ENCODE measurements around the gene MPHOSPH10.
"Not testable (repeated sequence)": the region's sequence is repeated elsewhere in the genome, so short reads cannot be mapped to it uniquely, and the experiment has no call there.

The MPHOSPH10 gene

DNA sequence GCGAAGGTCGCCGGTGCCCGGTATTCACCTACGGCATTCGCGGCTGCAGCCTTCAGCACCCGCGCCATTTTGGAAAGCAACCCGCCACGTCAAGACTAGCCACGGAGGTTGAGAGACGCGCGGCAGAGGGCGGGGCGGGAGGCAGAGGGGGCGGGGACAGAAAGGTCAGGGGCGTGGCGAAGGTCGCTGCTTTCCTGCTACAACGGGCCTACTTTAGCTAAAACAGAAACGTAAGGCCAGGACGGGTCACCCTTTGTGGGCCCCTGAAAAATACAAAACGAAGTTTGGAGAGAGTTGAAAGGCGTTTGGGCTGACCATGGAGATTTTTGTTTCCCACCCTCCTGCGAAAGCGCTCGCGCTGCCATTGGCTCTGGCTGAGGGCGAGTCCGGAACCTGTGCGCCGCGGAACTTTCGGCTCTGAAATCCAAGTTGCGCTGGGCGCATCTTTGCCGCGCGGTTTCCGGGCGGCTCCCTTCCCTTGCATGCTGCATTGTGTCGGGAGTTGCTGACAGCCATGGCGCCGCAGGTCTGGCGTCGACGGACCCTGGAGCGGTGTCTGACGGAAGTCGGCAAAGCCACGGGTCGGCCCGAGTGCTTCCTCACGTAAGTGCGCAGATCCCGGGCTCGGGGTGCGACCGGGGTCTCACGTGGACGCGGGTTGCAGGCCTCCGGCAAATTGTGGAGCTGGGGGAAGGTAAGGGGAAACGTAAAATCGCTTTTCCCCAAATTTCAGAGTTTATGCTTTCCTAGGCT is at the start of gene MPHOSPH10, which contains the start of gene MCEE:
MPHOSPH10 (plus strand) TSS at position 483 of the 753 bp plus-strand sequence; CDS start at position 515, 32 bp downstream.
MCEE (minus strand) TSS at position 78 of the 753 bp plus-strand sequence; CDS start at position 68, 10 bp downstream.
- DNase-seq = peak; percentile 88

DNA sequence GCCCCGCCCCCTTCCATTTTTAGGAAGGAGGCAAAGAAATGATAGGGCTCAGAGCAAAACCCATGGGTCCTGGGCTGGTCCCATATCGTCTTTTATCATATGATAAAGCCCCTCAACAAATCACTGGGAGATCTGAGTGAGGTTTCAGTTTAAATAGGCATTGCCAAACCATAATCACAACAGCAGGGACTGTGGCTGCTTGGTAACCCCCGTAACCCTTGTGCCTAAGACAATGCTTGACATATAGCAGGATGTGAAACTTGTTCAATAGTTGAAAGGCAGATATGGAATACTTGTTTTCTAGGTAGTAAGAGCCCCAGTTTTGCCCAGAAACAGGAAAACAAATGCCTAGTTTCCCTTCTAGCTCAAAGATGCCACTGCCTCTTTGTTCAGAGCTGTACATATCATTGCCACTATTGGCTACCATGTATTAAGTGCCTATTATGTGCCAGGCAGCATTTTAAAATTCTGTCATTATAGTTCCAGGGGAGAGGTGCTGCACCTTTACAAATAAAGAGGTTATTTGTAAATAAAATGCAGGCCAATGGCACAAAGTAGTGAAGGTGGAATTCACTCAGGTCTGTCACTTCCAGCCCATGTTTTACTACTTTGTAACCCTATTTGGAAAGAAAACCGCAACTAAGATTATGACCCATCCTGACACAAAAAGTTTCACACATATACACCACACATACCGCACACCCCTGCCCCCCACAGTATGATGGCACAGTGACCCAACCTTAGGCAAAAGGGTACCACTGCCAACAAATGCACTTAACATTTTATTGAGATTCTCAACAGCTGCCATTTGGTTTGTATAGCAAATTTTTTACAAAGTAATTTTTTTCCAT is 47.8 kb upstream of the MPHOSPH10 start:
- peak; percentile 42 for DNase-seq

DNA sequence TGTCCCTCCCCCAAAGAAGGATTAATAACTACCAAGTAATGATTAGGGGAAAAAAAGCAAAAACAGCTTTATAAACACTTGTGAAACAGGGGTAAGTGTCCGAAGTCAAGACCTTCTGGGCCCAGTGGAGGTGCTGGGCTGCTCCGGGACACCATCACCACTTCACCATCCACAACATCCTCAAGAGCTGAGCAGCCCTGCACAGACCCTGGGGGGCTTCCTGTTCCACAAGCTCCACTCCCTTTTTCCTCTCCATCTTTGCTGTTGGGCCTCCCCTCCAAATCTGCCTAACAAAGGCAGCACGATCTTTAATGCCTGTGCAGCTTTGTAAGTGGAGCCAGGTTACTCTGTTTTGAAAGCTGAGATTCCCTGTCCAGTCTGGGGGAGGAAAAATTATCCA is 47.1 kb upstream of the MPHOSPH10 start:
- not testable (repeated sequence) for DNase-seq

GRCh38 chr2:71083752-71084312 is 46.6 kb upstream of the MPHOSPH10 start:
- not testable (repeated sequence) for DNase-seq

DNA sequence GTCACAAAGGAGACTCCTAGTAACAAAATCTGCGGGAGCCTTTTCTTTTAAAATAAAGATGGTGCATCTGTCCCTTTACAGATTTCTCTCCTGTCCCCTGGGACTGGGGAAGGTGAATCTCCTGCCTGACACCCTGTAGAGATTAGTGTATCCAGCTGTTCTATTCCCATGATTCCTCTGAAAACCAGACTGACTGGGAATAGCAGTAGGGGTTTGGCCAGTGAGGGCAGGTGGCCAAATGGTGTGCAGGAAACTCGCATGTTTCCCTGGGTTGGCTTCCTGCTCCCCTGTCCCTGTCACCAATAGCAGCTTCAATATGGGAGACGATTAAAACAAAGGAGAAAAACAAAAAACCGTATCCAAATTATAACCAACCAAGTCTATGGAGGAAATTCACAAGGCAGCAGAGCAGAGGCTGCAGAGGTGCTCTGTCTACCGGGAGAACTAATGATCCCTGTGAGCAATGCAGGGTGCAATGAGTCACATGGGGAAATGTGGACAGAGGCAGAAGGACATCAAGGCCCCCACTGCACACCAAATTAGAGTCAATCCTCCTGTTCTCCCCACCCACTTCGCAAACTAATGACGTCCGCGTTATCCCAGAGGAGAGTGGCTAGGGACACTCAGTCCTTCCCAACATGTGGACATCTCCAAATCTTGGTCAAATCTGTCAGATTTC is 45.0 kb upstream of the MPHOSPH10 start:
- not testable (repeated sequence) for DNase-seq

- not testable (repeated sequence) for DNase-seq
Observed at GRCh38 chr2:71089475-71089874, 41.0 kb upstream of the MPHOSPH10 start.

DNA sequence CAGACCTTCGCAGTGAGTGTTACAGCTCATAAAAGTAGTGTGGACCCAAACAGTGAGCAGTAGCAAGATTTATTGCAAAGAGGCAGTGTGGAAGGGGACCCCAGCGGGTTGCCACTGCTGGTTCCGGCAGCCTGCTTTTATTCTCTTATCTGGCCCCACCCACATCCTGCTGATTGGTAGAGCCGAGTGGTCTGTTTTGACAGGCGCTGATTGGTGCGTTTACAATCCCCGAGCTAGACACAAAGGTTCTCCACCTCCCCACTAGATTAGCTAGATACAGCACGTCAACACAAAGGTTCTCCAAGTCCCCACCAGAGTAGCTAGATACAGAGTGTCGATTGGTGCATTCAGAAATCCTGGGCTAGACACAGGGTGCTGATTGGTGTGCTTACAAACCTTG is 38.6 kb upstream of the MPHOSPH10 start:
- not testable (repeated sequence) for DNase-seq

DNA sequence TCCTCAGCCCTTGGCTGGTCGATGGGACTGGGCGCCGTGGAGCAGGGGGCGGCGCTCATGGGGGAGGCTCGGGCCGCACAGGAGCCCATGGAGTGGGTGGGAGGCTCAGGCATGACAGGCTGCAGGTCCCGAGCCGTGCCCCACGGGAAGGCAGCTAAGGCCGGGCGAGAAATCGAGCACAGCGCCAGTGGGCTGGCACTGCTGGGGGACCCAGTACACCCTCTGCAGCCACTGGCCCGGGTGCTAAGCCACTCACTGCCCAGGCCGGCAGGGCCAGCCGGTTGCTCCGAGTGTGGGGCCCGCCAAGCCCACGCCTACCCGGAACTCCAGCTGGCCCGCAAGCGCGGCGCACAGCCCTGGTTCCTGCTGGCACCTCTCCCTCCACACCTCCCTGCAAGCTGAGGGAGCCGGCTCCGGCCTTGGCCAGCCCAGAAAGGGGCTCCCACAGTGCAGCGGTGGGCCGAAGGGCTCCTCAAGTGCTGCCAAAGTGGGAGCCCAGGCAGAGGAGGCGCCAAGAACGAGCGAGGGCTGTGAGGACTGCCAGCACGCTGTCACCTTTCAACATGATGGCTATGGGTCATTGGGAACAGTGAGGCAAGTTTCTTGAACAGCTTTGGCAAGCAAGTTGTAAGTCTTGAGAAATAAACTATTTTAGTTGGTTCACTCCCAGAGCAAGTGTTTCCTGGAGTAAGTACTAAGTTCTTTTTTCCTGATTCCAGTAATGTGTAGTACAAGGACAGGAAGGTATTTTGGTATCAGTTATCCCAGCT is 37.8 kb upstream of the MPHOSPH10 start:
- not testable (repeated sequence) for DNase-seq

GRCh38 chr2:71100195-71100964 is 30.1 kb upstream of the MPHOSPH10 start:
- peak; percentile 45 for DNase-seq

- no peak for DNase-seq
Observed at GRCh38 chr2:71101656-71102055, 28.8 kb upstream of the MPHOSPH10 start.

GRCh38 chr2:71102981-71103681 is 27.3 kb upstream of the MPHOSPH10 start:
- DNase-seq = no peak

DNA sequence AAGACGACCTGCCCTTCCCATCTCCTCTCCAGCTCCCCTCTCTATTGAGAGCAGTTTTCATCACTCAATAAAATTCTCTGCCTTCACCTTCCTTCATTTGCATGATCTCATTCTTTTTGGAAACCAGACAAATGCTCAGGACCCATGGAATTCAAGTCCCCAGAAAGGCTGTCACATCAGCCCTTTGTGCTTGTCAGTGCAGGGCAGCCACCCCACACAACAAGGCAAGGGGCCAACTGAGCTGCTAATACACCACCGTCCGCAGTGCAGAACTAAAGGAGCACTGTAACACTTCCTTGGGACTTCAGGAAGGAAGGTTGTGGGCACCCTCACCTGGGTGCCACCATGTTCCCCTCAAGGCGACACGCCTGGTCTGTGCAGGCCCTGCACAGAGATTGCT is 26.6 kb upstream of the MPHOSPH10 start:
- DNase-seq = no peak

DNA sequence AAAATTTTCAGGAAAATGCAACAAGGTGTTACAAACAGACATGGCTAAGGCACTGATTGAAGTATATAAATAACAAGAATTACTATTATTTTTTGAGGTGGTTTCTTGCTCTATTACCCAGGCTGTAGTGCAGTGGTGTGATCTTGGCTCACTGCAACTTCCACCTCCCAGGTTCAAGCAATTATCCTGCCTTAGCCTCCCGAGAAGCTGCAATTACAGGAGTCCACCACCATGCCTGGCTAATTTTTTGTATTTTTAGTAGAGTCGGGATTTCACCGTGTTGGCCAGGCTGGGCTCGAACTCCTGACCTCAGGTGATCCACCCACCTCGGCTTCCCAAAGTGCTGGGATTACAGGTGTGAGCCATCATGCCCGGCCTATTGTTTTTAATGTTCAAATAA is 24.0 kb upstream of the MPHOSPH10 start:
- DNase-seq = not testable (repeated sequence)

DNA sequence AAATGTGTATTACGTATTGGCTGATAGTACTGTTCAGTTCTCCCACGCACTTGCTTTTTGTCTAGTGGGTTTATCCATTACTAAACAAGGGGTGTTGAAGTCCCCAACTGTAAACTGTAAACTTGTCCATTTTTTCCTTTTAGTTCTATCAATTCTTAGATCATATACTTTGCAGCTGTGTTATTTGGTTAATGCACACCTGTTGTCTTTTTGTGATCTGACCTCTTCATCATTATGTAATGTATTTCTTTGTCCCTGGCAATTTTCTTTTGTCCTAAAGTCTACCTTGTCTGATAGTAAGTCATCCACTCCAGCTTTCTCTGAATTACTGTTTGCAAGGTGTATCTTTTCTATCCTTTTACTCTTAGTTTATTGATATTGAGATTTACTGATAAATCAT is 22.3 kb upstream of the MPHOSPH10 start:
- no peak for DNase-seq

- DNase-seq = no peak
Observed at GRCh38 chr2:71113843-71114242, 16.6 kb upstream of the MPHOSPH10 start.

- no peak for DNase-seq
Observed at GRCh38 chr2:71117063-71117462, 13.4 kb upstream of the MPHOSPH10 start.

GRCh38 chr2:71120195-71120594 is 10.2 kb upstream of the MPHOSPH10 start:
- no peak for DNase-seq

DNA sequence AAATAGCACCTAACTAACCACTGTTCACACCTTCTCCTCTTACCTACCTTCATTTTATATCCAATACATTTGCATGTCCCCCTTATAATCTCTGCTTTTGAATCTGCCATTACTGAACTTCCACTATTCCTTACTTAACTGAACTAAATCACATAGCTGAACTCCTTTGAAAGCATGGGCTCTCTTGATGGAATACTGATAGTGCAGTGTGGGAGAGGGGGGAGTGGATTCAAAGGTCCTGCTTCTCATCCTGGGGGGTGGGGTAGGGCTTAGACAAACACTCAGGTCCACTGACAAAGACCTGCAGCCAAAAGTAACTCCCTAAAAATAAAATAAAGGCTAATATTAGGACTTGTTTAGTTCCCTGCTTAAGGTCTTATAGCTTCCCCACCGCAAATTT is 9.0 kb upstream of the MPHOSPH10 start:
- DNase-seq = no peak

DNA sequence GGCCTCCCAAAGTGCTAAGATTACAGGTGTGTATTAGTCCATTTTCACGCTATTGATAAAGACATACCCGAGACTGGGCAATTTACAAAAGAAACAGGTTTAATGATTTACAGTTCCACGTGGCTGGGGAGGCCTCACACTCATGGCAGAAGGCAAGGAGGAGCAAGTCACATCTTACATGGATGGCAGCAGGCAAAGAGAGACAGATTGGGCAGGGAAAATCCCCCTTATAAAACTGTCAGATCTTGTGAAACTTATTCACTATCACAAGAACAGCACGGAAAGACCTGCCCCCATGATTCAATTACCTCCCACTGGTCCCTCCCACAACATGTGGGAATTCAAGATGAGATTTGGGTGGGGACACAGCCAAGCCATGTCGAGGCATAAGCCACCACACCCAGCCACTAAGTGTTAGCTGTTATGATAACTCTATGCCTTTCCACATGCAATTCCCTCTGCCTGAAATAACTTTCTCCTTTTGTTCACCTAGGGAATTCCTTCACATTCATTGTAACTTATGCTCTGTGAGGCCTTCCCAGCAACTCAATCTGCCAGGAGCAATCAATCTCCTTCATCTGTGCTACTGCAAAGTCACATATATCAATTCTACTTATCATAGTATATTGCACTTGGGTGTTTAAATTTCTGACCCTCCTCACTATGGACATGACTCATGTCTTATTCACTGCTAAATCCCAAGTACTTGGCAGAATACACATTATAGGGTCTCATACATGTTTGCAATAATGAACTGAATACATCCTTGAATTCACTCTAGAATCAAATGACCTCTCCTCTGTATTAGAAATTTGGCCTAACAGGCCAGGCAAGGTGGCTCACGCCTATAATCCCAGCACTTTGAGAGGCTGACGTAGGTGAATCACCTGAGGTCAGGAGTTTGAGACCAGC is 7.8 kb upstream of the MPHOSPH10 start:
- DNase-seq = no peak
